GM20000 (cell line): Measurements from ENCODE around the gene NRCAM.

Source experiments
- DNase-seq: peaks from one replicate; pipeline ENCODE4 v3.0.0; 2012; ENCODE audit warnings: low spot score
- TF ChIP-seq, protein P1 (sequence below): IDR thresholded peaks from 2 replicates; pipeline ENCODE4 v1.5.1; 2012; ENCODE audit warnings: mild to moderate bottlenecking, control low read depth; ENCODE audit errors: extremely low read depth, missing control alignments

Gene NRCAM

DNA sequence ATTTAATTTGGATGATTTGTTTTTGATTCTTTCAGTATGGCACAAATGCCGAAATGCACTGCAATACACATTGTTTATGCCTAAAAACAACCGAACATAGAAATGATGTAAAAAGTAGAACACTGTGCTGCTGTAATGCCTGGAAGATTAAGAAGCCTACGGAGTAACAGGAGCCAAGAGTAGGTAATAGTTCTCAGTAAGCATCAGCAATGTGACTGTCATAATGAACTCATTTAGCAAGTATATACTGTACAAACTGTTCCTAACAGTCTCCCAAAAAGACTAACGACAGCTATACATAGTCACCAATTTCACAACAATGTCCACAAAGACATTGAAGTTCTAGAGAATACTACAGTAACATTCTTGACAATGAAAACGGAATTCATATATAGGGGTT, 307.1 kb downstream of the NRCAM start:
- TF ChIP-seq, protein P1, sequence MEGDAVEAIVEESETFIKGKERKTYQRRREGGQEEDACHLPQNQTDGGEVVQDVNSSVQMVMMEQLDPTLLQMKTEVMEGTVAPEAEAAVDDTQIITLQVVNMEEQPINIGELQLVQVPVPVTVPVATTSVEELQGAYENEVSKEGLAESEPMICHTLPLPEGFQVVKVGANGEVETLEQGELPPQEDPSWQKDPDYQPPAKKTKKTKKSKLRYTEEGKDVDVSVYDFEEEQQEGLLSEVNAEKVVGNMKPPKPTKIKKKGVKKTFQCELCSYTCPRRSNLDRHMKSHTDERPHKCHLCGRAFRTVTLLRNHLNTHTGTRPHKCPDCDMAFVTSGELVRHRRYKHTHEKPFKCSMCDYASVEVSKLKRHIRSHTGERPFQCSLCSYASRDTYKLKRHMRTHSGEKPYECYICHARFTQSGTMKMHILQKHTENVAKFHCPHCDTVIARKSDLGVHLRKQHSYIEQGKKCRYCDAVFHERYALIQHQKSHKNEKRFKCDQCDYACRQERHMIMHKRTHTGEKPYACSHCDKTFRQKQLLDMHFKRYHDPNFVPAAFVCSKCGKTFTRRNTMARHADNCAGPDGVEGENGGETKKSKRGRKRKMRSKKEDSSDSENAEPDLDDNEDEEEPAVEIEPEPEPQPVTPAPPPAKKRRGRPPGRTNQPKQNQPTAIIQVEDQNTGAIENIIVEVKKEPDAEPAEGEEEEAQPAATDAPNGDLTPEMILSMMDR: no peak
- DNase-seq: no peak

DNA sequence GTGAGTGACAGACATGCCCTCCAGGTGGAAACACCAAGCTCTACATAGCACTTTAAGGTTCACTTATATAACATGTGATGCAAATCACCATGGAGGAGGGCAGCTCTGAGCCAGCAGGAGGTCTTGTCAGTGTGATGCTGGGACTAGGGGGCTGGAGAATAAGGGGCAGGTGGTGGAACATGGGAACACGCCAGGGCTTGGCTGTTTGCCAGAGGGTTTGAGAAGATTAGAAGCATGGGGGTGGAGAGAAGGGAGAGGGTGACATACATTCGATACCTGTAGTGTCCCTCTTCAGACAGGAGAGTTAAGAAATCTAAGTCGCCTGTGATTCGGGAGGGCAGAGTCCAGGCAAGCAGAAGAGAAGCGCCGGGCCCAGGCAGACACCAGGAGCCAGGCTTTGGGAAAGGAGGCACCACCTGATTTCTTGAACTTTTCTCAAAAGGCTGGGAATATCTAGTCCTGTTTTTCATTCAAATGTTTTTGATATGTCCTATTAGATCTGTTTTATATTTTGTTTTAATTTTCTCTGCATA, 309.1 kb downstream of the NRCAM start:
- TF ChIP-seq, protein P1: no peak
- DNase-seq: no peak

DNA sequence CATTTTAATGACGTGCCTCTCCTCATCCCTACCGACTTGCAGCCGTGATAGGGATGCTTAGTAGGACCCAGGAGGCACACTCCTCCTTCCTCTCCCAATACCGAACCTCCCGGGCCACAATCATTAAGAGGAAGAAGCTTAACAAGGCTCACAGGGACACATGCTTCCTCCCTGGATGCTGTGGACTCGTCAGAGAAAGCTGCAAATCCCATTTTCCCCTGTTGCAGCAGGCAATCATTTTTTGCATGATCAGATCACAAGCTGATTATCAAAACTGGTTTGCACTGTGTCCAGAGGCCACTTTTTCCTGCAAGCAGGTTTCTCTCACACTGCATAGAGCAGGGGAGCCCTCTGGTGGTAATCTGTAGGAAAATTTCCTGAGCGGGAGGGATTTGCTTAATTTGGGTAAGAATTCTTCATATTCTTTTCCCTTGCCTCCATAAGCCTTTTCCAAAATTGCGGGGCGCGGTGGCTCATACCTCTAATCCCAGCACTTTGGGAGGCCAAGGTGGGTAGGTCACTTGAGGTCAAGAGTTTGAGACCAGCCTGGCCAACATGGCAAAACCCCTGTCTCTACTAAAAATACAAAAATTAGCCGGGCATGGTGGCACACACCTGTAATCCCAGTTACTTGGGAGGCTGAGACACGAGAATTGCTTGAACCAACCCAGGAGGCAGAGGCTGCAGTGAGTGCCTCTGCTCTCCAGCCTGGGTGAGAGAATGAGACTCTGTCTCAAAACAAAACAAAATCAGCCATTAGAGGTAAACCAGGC, 310.0 kb downstream of the NRCAM start:
- DNase-seq: peak; percentile 46
- TF ChIP-seq, protein P1: peak; percentile 61

DNA sequence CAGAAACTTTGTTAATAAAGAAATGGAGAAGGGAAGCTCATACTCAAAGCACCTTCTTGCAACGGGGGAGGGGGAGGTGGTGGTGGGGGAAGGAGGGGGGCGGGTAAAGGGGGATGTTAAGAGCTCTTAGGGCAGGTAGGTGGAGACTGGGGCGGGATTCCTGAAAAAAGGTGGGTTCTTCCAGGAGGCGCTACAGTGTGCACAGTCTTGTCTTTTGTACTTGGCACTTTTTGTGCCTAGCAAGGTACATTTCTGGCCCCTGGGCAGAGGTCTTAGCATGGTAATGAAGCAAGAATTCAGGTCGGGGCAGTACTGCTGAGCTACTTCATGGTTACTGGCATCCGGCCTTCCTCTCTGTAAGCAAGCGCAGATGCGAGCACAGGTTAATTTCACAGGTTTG, 310.8 kb downstream of the NRCAM start:
- TF ChIP-seq, protein P1: no peak
- DNase-seq: no peak

DNA sequence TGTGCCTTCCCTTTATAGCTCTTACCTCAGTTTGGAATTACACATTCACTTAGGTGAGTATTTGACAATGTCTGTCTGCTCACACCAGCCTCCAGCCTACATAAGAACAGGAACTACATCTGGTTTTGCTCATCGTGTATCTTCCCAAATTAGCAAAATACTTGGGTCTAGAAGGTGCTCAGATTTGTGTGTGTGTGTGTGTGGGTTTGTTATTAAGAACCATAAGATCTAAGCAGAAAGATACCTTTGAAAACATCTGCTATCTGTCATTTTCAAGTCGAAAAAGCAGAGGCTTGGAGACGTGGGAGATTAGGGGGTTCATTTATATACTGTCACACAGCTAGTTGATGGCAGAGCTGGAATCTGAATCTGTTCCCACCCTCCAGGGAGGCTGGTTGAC, 311.3 kb downstream of the NRCAM start:
- DNase-seq: no peak
- TF ChIP-seq, protein P1: no peak

DNA sequence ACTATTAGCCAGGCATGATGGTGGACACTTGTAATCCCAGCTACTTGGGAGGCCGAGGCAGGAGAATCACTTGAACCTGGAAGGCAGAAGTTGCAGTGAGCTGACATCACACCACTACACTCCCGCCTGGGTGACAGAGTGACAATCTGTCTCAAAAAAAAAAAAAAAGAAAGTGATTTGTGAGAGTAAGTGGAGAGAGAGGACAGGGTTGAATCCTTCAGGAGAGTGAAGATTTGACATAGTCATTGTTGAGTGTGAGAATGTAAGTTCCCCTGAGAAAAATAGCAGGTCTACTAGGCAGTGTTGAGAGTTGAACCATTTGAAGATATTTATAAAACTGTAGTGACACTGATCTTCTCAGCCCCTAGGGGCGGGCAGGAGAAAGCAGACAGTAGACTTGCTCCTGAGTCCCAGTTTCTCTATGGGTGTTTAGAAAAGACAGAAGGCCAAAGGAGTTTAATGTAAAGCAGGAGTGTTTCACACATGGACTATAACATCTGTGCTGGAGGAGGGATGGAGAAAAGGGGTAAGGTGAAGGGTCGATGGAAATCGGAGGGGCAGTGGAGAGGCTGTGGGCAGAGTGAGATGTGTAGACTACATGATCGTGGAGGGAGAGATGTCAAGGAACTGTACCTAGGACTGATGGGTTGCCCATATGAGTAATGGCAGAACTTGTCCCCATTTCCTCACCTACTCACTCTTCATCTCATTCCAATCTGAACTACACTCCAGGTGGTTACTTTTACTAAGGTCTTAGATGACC, 312.4 kb downstream of the NRCAM start:
- TF ChIP-seq, protein P1: no peak
- no peak for DNase-seq

DNA sequence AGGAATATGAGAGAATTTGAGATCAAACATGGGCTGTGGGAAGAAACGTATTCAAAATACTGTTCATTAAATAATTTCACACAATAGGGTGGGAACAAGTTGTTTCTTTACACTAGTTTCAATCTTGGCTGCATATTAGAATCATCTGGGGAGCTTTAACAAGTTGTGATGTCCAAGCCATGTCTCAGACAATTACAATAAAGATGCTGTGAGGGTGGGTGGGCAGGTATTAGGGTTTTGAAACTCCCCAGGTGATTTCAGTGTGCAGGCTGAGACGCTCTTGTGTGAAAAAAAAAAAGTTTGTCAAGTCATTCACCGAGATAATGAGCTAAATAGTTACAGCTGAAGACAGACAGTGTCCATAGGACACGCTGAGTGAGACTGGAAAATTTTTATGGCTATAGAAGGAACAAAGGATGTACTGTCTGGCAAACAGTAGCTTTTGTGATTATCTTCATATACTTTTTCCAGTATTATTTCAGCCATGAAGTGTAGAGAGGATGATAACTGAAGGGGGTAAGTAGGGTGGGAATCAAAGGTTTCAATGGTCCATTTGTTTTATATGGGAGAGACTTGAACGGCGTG, 313.5 kb downstream of the NRCAM start:
- no peak for DNase-seq
- TF ChIP-seq, protein P1: no peak
